RPMI8226 (cell line): Measurements from ENCODE around the gene WFDC2.

Experiments used
- DNase-seq: peaks from one replicate; pipeline ENCODE4 v3.0.0-alpha.2; 2015

Gene WFDC2

DNA sequence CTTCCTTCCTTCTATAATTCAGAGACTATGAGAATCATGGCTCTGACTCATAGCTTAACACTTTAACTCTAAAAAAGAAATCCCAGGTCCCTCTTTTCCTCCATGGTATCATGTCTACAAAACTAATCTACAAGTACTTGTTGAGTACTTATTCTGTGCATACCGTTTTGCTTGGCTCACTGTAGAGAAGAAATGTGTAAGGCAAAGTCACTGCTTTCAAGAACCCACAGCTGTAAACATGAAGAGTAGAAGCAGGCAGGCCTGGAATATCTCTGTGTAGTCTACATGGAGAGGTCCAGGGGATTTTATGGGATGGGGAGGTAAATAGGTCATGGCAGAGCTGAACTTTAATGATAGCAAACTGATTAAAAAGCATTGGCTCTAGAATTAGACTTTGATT lies 32.0 kb downstream of the WFDC2 start:
- DNase-seq: no peak

DNA sequence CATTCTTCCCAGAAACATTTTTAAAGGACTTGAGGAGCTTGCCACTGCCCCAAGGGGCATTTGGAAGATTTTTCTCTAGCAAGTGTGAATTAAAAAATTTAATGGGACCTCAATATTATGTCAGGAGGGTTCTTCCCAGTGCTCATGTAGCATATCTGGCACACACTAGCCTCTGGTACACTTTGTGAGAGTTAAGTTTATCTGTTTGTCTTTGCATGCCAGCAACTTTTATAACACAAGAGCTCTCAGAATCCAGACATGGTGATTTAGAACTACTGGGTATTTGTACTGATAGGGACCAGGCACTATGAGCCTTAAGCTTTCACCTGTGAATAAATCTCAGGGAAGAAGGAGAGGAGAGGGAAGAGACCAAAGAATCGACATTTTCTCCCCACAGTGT lies 33.0 kb downstream of the WFDC2 start:
- DNase-seq: no peak

DNA sequence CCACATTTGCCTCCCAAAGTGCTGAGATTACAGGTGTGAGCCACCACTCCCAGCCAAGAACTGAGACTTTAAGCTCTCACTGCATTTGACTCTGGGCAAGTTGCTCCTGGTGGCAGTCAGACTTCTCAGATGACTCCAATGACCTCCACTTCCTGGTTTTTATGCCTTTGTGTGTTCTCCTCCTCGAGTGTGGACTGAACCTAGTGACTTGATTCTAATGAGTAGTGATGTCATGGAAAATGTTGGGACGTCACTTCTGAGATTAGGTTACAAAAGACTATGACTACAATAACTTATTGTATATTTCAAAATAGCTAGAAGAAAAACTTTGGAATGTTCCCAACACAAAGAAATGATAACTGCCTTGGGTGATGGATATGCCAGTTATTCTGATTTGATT lies 33.9 kb downstream of the WFDC2 start:
- DNase-seq: no peak

DNA sequence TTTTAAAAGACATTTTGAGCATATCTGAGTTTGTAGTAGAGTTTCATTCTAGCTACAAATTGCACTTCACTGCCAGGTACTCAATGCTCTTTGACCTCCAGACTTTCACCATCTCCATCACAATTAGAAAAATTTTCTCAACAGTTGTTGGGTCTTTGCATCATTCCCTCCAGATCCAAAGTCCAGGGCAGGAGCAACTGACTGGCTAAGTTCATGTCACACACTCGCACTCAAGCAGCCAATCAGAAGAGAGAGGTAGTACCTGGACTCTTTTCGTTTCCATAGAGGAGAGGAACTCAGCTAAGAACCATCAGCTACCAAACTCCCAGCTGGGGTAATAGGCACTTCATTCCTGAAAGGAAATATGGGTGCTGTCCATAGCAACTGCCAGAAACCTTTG lies 36.8 kb downstream of the WFDC2 start:
- no peak for DNase-seq

DNA sequence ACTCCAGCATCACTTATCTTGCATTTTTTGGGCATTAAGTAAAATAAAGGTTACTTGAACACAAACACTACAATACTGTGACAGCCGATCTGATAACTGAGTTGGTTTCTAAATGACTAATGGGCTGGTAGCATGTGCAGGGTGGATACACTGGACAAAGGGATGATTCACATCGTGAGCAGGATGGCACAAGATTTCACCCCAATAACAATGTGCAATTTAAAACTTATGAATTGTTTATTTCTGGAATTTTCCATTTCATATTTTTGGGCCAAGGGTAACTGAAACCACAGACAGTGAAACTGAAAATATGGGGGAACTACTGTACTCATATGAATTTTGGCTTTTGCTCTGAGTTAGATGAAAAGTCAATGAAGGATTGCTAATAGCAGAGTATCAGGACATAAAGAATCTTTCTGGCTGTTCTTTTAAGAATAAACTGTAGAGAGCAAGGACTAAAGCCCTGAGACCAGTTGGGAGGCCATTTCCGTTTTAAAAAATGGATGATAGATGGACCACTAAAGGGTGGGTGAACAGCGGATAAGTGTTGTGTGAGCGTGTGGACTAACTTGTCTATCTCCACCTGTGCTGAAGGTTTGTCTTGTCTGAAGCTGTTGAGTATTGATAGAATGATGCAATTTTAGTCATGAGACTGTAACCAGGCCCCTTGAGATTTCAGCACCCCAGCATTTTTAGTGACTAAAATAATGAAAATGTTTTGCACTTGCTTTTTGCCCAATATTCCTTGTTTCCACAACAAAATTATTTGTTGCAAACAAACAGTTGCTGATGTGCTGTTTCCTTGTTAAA lies 37.7 kb downstream of the WFDC2 start:
- DNase-seq: no peak

DNA sequence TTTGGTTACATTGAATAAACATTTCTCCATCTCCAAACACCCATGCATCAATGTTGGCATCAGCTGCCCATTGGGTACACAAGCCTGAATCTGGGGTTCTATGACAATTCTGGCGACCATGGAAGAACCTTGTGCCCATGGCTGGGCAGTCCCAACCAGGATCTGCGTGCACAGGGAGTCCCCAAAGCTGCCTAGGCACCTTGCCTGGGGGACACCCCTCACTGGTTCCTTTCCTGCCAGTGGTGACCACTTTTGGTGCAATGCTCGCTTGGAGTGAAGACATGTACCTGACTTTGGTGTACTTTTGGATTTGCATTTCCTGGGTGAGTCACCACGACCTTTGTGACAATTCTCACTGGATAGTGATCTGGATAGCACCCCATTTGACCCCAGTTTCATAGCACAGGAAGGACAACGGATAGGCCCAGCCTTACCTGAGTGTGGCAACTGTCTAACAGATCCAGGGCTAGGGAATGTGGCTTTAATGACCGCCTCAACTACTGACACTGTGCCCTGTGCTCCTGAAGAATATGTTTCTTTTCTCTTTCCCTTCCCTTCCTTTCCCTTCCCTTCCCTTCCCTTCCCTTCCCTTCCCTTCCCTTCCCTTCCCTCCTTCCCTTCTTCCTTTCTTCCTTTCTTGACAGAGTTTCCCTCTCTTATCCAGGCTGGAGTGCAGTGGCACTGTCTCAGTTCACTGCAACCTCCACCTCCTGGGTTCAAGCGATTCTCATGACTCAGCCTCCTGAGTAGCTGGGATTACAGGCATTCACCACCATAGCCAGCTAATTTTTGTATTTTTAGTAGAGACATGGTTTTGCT lies 38.7 kb downstream of the WFDC2 start:
- no peak for DNase-seq

DNA sequence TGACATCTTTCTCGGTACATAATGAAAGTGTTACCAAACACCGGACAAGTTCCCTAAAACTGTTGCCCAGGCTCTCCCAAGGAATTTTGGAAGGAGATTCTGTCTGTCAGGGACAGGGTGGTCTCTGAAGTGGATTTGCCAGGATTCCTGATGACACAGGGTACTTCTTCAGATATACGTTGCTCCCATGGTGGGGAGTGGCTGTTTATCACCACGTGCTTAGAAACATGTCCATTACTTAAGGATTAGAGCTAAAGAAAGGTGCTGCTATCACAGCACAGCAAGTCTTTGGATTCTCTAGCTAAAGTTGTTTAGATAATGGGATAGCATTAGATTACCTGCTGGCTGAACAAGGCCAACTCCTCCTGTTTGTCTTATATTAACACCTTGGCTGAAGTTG lies 39.5 kb downstream of the WFDC2 start:
- no peak for DNase-seq

DNA sequence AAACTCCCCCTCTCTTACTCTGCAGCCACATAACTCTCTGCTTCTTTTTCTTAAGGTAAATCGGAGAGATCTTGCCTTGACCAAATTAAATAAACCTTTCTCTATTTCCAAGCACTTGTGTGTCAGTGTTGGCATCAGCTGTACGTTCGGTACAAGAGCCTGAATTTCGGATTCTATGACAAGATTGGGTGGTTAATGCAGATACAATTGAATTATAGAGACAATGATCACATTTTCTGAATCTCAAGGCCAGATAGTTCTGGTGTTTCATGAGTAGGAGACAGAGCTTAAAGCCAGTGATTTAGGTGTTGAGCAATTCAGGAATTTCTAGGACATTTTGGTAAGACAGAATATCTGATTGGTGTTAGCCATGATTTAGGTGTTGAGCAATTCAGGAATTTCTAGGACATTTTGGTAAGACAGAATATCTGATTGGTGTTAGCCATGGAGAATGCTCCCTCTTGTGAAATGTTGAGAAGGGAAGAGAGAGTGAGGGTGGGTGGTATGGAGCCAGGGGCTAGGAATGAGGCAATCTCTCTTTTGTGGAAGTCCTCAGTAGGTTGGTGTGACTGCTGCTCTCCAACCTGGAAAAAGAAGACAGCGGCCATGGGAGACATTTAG lies 40.8 kb downstream of the WFDC2 start:
- DNase-seq: no peak

DNA sequence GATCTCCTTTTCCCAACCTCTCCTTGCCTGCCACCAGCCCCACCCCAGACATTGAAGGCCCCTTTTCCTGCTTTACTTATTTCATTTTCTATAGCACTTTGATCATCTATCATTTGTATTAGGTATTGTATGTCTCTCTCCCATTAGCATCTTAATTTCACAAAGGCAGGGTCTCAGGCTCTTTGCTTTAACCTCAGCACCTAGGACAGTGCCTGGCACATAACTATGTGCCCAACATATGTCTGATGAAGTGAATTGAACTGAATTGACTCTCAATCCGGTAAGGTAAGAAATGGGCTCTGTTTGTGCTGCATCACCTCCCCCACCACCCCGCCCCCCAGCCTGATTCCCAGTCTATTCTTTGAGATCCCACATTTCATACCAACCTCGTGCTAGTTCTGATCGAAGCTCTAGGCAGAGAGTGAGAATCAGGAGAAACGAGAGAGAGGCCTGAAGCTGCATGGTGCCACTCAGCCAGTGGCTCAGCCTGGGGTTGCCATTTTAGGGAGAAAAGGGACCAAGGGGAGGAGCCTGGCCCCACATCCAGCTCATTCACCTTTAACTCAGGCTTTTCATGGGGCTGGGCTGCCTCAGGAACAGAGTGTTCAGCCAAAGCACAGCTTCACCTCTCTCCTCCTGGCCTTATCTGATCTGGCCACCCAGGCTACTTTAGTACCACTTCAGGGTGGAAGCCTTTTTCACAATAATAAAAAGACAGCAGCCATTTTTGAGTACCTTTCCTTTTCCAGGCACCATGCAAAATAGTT lies 45.8 kb downstream of the WFDC2 start, which contains the start of gene SPINT3:
Gene SPINT3, minus strand, starts transcription at position 476 of the 767 bp plus-strand sequence. Its CDS starts 14 bp downstream, at position 462.
- no peak for DNase-seq

DNA sequence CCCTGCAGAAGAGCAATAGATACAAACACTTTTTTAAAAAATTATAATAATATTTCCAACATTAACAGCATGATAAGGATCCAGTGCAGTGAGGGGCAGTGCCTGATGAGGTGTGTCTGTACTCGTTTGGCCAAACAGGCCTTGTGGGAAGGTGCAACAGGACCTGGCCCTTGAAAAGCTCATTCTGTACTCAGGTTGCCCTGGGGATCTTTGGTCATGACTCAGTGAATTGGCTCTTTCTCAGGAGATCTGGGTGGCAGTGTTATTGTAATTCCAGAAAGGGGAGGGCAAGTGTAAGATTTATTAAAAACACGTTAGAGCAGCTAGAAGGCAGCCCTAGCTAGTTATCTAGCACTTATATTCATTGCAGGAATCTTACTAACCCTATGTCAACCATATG lies 48.7 kb downstream of the WFDC2 start:
- no peak for DNase-seq

DNA sequence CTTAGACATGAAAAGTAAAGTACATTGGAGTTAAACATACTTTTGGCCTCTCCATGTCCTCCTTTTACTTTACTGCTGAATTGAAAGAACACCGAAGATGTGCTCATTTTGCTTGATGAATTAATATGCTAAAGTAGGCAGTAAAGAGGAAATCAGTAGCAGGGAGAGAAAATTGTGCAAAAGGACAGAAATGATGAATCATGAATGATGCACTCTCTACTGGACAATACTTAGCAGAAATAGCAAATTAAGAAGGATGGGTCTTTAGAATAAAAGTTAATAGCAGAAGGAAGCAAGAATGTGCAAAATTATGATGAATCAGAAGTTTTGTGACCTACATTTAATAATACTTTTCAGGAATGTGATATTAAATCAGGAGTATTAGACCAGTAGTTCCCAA lies 54.3 kb downstream of the WFDC2 start:
- no peak for DNase-seq

DNA sequence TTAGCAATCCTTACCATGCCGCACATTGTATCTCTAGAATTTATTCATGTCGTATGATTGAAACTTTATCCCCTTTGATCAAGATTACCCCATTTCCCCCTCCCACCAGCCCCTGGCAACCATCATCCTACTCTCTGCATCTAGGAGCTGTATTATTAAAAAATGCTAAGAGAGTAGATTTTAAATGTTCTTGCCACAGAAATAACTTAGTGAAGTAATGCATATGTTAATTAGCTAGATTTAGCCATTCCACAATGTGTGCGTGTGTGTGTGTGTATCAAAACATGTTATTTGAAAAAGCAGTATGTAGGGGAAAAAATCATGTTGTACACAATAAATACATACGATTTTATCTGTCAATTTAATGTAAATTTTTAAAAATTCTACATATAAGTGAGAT lies 57.7 kb downstream of the WFDC2 start:
- no peak for DNase-seq
